Breast epithelium (tissue), 4 donors: ENCODE results near the gene LIPK. TPM values are rescaled to one million over a fixed set of nuclear protein-coding genes. Genes with fewer than 3 reads are reported as not detected.
"Not testable (repeated sequence)": the region's sequence is repeated elsewhere in the genome, so short reads cannot be mapped to it uniquely, and the experiment has no call there.

Source experiments
- DNase-seq, 2 donors: peaks; one replicate each; pipeline ENCODE4 v3.0.0-alpha.2; 2019; ENCODE audit warnings: low spot score in 2 of 2
- H3K27ac ChIP-seq, 2 donors: fragments of 200-600 bp; sonication (generic) in 1 of 2; one replicate each; pipeline ENCODE4 v1.5.1; 2016 to 2019; ENCODE audit warnings: mild to moderate bottlenecking in 1 of 2
- H3K27me3 ChIP-seq, 2 donors: fragments of 200-600 bp; sonication (generic) in 1 of 2; one replicate each; pipeline versions ENCODE4 v1.5.1 to v1.6.0; 2017 to 2019; ENCODE audit warnings: control low read depth in 1 of 2, mild to moderate bottlenecking in 1 of 2
- H3K36me3 ChIP-seq: fragments of 200-600 bp; one replicate; pipeline ENCODE4 v1.5.1; 2019
- H3K4me1 ChIP-seq, 2 donors: fragments of 200-600 bp; sonication (generic); one replicate each; pipeline ENCODE4 v1.5.1; 2016 to 2019; ENCODE audit warnings: control low read depth in 1 of 2
- H3K4me3 ChIP-seq, 3 donors: fragments of 200-600 bp; sonication (generic); 1 replicate in 2 of 3; 2 replicates in 1 of 3; pipeline ENCODE4 v1.5.1; 2016 to 2019; ENCODE audit warnings: mild to moderate bottlenecking in 3 of 3, moderate library complexity in 2 of 3
- H3K9me3 ChIP-seq, 2 donors: fragments of 200-600 bp; sonication (generic) in 1 of 2; one replicate each; pipeline ENCODE4 v1.5.1; 2016 to 2019; ENCODE audit warnings: control low read depth in 1 of 2
- CTCF ChIP-seq, 3 donors: fragments of 450-650 bp; IDR thresholded peaks; one replicate each; pipeline ENCODE4 v1.5.1; 2016 to 2017; ENCODE audit warnings: antibody characterized with exemption in 3 of 3, mild to moderate bottlenecking in 3 of 3, moderate library complexity in 3 of 3
- POLR2A ChIP-seq: fragments of 450-650 bp; IDR thresholded peaks from one replicate; pipeline ENCODE4 v1.6.1; 2016; ENCODE audit warnings: antibody characterized with exemption, mild to moderate bottlenecking, moderate library complexity
- POLR2AphosphoS5 ChIP-seq, 3 donors: sonication (generic); formaldehyde crosslinking; IDR thresholded peaks; one replicate each; pipeline ENCODE4 v1.6.1; 2017; ENCODE audit warnings: antibody characterized with exemption in 3 of 3
- intact Hi-C: fragments of 100-400 bp; cut with DNase I; formaldehyde crosslinking; loops from one replicate; pipeline ENCODE4 v1.15.1; 2023; ENCODE audit warnings: low total_unique reads
- total RNA-seq, 3 donors: library from RNA; depleted of rRNA; stranded (reverse); fragments of >200 nt; gene quantifications; one replicate each; pipeline ENCODE4 v1.1.0, GENCODE V29; 2016

Gene LIPK
- total RNA-seq, 3 donors from 2014 or later = 0.66 to 3.2 TPM; not detected in 1

GRCh38 chr10:88733215-88733614 lies 27.2 kb downstream of the LIPK start:
- TF ChIP-seq POLR2AphosphoS5 (IDR thresholded peaks at IDR 0.05) (no peak), POLR2A (no peak), CTCF (IDR thresholded peaks at IDR 0.05) (no peak)
- no peaks in the 10 kb centered on the region for H3K4me1 ChIP-seq
- no peaks in the 10 kb centered on the region for H3K9me3 ChIP-seq
- no peaks in the 10 kb centered on the region for H3K36me3 ChIP-seq
- H3K27me3 ChIP-seq = no peaks in the 10 kb centered on the region
- intact Hi-C loops = no loop called here
- H3K27ac ChIP-seq = no peak overlapping the region
- no peak overlapping the region for H3K4me3 ChIP-seq
- DNase-seq = no peak

GRCh38 chr10:88735661-88736060 lies 29.6 kb downstream of the LIPK start:
- no peaks in the 10 kb centered on the region for H3K27me3 ChIP-seq
- H3K9me3 ChIP-seq = no peaks in the 10 kb centered on the region
- intact Hi-C loops = no loop called here
- H3K27ac ChIP-seq = no peak overlapping the region
- DNase-seq = no peak
- no peaks in the 10 kb centered on the region for H3K4me1 ChIP-seq
- H3K4me3 ChIP-seq = no peak overlapping the region
- H3K36me3 ChIP-seq = no peaks in the 10 kb centered on the region
- TF ChIP-seq POLR2AphosphoS5 (IDR thresholded peaks at IDR 0.05) (no peak), POLR2A (no peak), CTCF (IDR thresholded peaks at IDR 0.05) (no peak)

- intact Hi-C loops = loop anchor here (10.0 kb wide), 1 partner anchor 1817 kb away; no protein-coding TSS in a partner anchor
- not testable (repeated sequence) for H3K4me3 ChIP-seq, H3K27me3 ChIP-seq
Measured at GRCh38 chr10:88741921-88742320, 35.9 kb downstream of the LIPK start.

GRCh38 chr10:88742448-88742847 lies 36.4 kb downstream of the LIPK start:
- Histone ChIP-seq H3K27me3 (no peaks in the 10 kb centered on the region), H3K4me3 (no peak overlapping the region), H3K9me3 (peaks cover 0 to 10% of the 10 kb centered on the region in 2 donors), H3K27ac (no peak overlapping the region), H3K4me1 (no peaks in the 10 kb centered on the region), H3K36me3 (no peaks in the 10 kb centered on the region)
- TF ChIP-seq POLR2AphosphoS5 (IDR thresholded peaks at IDR 0.05) = no peak
- TF ChIP-seq CTCF (IDR thresholded peaks at IDR 0.05) = no peak
- intact Hi-C loops = loop anchor here (10.0 kb wide), 1 partner anchor 1818 kb away; no protein-coding TSS in a partner anchor
- DNase-seq = no peak

More at GRCh38 chr10:88741921-88742320, 35.9 kb downstream of the LIPK start:
- H3K27ac ChIP-seq, H3K36me3 ChIP-seq, H3K4me1 ChIP-seq, DNase-seq, H3K9me3 ChIP-seq: not testable (repeated sequence)

GRCh38 chr10:88744002-88744401 lies 38.0 kb downstream of the LIPK start:
- intact Hi-C loops = loop anchor here (10.0 kb wide), 1 partner anchor 1819 kb away; no protein-coding TSS in a partner anchor
- no peak for TF ChIP-seq CTCF (IDR thresholded peaks at IDR 0.05)
- no peak for DNase-seq
- Histone ChIP-seq H3K9me3 (peaks cover 0 to 20% of the 10 kb centered on the region in 2 donors), H3K27ac (no peak overlapping the region), H3K4me3 (no peak overlapping the region), H3K27me3 (no peaks in the 10 kb centered on the region), H3K4me1 (no peaks in the 10 kb centered on the region), H3K36me3 (no peaks in the 10 kb centered on the region)

GRCh38 chr10:88745633-88746032 lies 39.6 kb downstream of the LIPK start:
- intact Hi-C loops = loop anchor here (10.0 kb wide), 1 partner anchor 1821 kb away; no protein-coding TSS in a partner anchor
- Histone ChIP-seq H3K36me3 (no peaks in the 10 kb centered on the region), H3K4me3 (no peak overlapping the region), H3K27ac (no peak overlapping the region), H3K9me3 (peaks cover 3 to 26% of the 10 kb centered on the region in 2 donors), H3K4me1 (no peaks in the 10 kb centered on the region), H3K27me3 (no peaks in the 10 kb centered on the region)
- TF ChIP-seq CTCF (IDR thresholded peaks at IDR 0.05) (no peak), POLR2AphosphoS5 (IDR thresholded peaks at IDR 0.05) (no peak), POLR2A (no peak)
- DNase-seq = no peak
